Measurements from ENCODE around the gene MRPS31.

DNA sequence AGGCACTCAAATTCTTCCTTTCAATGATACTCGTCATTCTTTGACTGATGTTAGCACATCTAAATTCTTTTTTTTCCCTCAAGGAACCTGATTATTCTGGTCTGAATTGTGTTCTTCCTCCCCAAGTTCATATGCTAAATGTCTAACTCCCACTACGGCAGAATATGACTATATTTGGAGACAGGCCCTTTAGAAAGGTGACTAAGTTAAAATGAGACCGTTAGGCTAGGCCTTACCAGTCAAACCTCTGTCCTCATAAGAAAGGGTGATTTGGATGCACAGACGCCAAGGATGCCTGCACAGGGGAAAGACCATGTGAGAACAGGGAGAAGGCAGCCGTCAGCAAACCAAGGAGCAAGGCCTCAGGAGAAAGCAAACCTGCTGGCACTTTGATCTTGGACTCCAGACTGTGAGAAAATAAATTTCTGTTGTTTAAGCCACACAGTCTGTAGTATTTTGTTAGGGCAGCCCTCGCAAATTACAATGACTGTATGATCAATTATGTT is 91.5 kb downstream of the MRPS31 start:
- TF ChIP-seq CTCF (IDR thresholded peaks at IDR 0.05; ENCODE audit: insufficient read depth, low read depth, low read length) (no peak), EZH2 (IDR thresholded peaks at IDR 0.05; ENCODE audit: insufficient read depth, low read length) (no peak)

Measured in astrocyte (in vitro differentiated cells and primary cell).